Right atrium auricular region (tissue), 2 donors: ENCODE measurements around the gene SOX1. TPM values are rescaled to one million over a fixed set of nuclear protein-coding genes. Genes with fewer than 3 reads are reported as not detected.

ENCODE experiments used
- DNase-seq: peaks from one replicate; pipeline ENCODE4 v3.0.0-alpha.2; 2019; ENCODE audit warnings: low spot score
- H3K27ac ChIP-seq, 2 donors: fragments of 200-600 bp; sonication (generic); 1 replicate in 1 of 2; 2 replicates in 1 of 2; pipeline ENCODE4 v1.5.1; 2016 to 2019
- H3K27me3 ChIP-seq, 2 donors: fragments of 200-600 bp; sonication (generic); one replicate each; pipeline versions ENCODE4 v1.5.1 to v1.6.0; 2017 to 2019
- H3K36me3 ChIP-seq: fragments of 200-600 bp; sonication (generic); one replicate; pipeline ENCODE4 v1.5.1; 2016
- H3K4me1 ChIP-seq, 2 donors: fragments of 200-600 bp; sonication (generic); one replicate each; pipeline versions ENCODE4 v1.5.1 to v1.6.0; 2017 to 2019
- H3K4me3 ChIP-seq, 2 donors: fragments of 200-600 bp; sonication (generic); 1 replicate in 1 of 2; 2 replicates in 1 of 2; pipeline ENCODE4 v1.5.1; 2017 to 2019; ENCODE audit warnings: mild to moderate bottlenecking in 1 of 2, moderate library complexity in 1 of 2
- H3K9me3 ChIP-seq, 2 donors: fragments of 200-600 bp; sonication (generic); one replicate each; pipeline ENCODE4 v1.5.1; 2019
- CTCF ChIP-seq, 2 donors: fragments of 200-600 bp; sonication (generic); IDR thresholded peaks; one replicate each; pipeline ENCODE4 v1.5.1; 2019; ENCODE audit warnings: antibody characterized with exemption in 2 of 2
- total RNA-seq, 2 donors: library from RNA; depleted of rRNA; stranded (reverse); fragments of >200 nt; gene quantifications; one replicate each; pipeline ENCODE4 v1.1.0, GENCODE V29; 2016

Gene SOX1
- total RNA-seq, 2 donors from 2014 or later: not detected

- H3K4me3 ChIP-seq: peak overlapping the region in 1 of 2 donors; percentile 27
- DNase-seq: no peak
- H3K36me3 ChIP-seq: no peaks in the 10 kb centered on the region
- no peak overlapping the region for H3K27ac ChIP-seq
- H3K27me3 ChIP-seq: peaks cover 32 to 77% of the 10 kb centered on the region in 2 donors
- no peaks in the 10 kb centered on the region for H3K9me3 ChIP-seq
- H3K4me1 ChIP-seq: peaks cover 0 to 18% of the 10 kb centered on the region in 2 donors
- TF ChIP-seq CTCF (IDR thresholded peaks at IDR 0.05): no peak
Measured at GRCh38 chr13:112073245-112074138, 6.5 kb downstream of the SOX1 start.

GRCh38 chr13:112074139-112074865 lies 7.4 kb downstream of the SOX1 start:
- H3K27ac ChIP-seq: no peak overlapping the region
- H3K27me3 ChIP-seq: peaks cover 27 to 69% of the 10 kb centered on the region in 2 donors
- no peaks in the 10 kb centered on the region for H3K36me3 ChIP-seq
- H3K4me1 ChIP-seq: peaks cover 0 to 18% of the 10 kb centered on the region in 2 donors
- no peak overlapping the region for H3K4me3 ChIP-seq
- DNase-seq: no peak
- no peaks in the 10 kb centered on the region for H3K9me3 ChIP-seq
- TF ChIP-seq CTCF (IDR thresholded peaks at IDR 0.05): no peak

- H3K27me3 ChIP-seq: peaks cover 18 to 37% of the 10 kb centered on the region in 2 donors
- TF ChIP-seq CTCF (IDR thresholded peaks at IDR 0.05): no peak
- H3K4me3 ChIP-seq: no peak overlapping the region
- H3K27ac ChIP-seq: no peak overlapping the region
- H3K9me3 ChIP-seq: no peaks in the 10 kb centered on the region
- H3K4me1 ChIP-seq: peaks cover 0 to 10% of the 10 kb centered on the region in 2 donors
- no peaks in the 10 kb centered on the region for H3K36me3 ChIP-seq
- DNase-seq: no peak
Measured at GRCh38 chr13:112077729-112078128, 10.8 kb downstream of the SOX1 start.

- no peak for TF ChIP-seq CTCF (IDR thresholded peaks at IDR 0.05)
- Histone ChIP-seq H3K9me3 (peaks cover 0 to under 1% of the 10 kb centered on the region in 2 donors), H3K4me1 (peaks cover 0 to 6% of the 10 kb centered on the region in 2 donors), H3K27ac (no peak overlapping the region), H3K4me3 (no peak overlapping the region), H3K36me3 (no peaks in the 10 kb centered on the region), H3K27me3 (peaks cover 16 to 32% of the 10 kb centered on the region in 2 donors)
- no peak for DNase-seq
Measured at GRCh38 chr13:112078216-112078615, 11.3 kb downstream of the SOX1 start.

GRCh38 chr13:112078879-112079531 lies 12.1 kb downstream of the SOX1 start:
- DNase-seq: no peak
- Histone ChIP-seq H3K27me3 (peaks cover 11 to 28% of the 10 kb centered on the region in 2 donors), H3K4me1 (no peaks in the 10 kb centered on the region), H3K27ac (no peak overlapping the region), H3K4me3 (no peak overlapping the region), H3K9me3 (peaks cover 0 to 9% of the 10 kb centered on the region in 2 donors), H3K36me3 (no peaks in the 10 kb centered on the region)
- no peak for TF ChIP-seq CTCF (IDR thresholded peaks at IDR 0.05)
